Liver (tissue), 3 donors: Measurements from ENCODE around the gene CCDC85A.

ENCODE experiments used
- ATF3 ChIP-seq: IDR thresholded peaks from 2 replicates; pipeline ENCODE4 v1.6.1; 2016; ENCODE audit warnings: antibody characterized with exemption
- CTCF ChIP-seq: fragments of 150-350 bp; IDR thresholded peaks from 2 replicates; pipeline ENCODE4 v1.5.1; 2017; ENCODE audit warnings: improper control_type of control experiment, low read depth, low read length; ENCODE audit not compliant: missing input control
- FOXA1 ChIP-seq: IDR thresholded peaks from 2 replicates; pipeline ENCODE4 v1.6.1; 2016; ENCODE audit warnings: antibody characterized with exemption
- GABPA ChIP-seq, 2 donors: IDR thresholded peaks in 1 of 2; conservative IDR thresholded peaks in 1 of 2; 2 replicates each; pipeline ENCODE4 v1.6.1; 2016; ENCODE audit warnings: antibody characterized with exemption in 2 of 2, mild to moderate bottlenecking in 1 of 2, moderate library complexity in 1 of 2
- HNF4G ChIP-seq: IDR thresholded peaks from 2 replicates; pipeline ENCODE4 v1.6.1; 2016; ENCODE audit warnings: antibody characterized with exemption
- MAX ChIP-seq: IDR thresholded peaks from 2 replicates; pipeline ENCODE4 v1.6.1; 2016; ENCODE audit warnings: antibody characterized with exemption
- RAD21 ChIP-seq, 2 donors: IDR thresholded peaks; 2 replicates each; pipeline ENCODE4 v1.6.1; 2016; ENCODE audit warnings: antibody characterized with exemption in 2 of 2, mild to moderate bottlenecking in 2 of 2
- RXRA ChIP-seq, 2 donors: IDR thresholded peaks; 2 replicates each; pipeline ENCODE4 v1.6.1; 2017 to 2018; ENCODE audit warnings: antibody characterized with exemption in 2 of 2, mild to moderate bottlenecking in 1 of 2
- SP1 ChIP-seq: IDR thresholded peaks from 2 replicates; pipeline ENCODE4 v1.6.1; 2018; ENCODE audit warnings: antibody characterized with exemption, mild to moderate bottlenecking
- TAF1 ChIP-seq: conservative IDR thresholded peaks from 2 replicates; pipeline ENCODE4 v1.6.1; 2016; ENCODE audit warnings: antibody characterized with exemption, mild to moderate bottlenecking
- YY1 ChIP-seq: IDR thresholded peaks from 2 replicates; pipeline ENCODE4 v1.6.1; 2016; ENCODE audit warnings: antibody characterized with exemption, mild to moderate bottlenecking
- donor health status: healthy.
- donor health status: healthy.

GRCh38 chr2:56286936-56287335, 103.1 kb downstream of the CCDC85A start:
- no peak for TF ChIP-seq CTCF
- no peak for TF ChIP-seq SP1
- TF ChIP-seq GABPA (IDR thresholded peaks at IDR 0.05 in 1 of 2, conservative IDR thresholded peaks at IDR 0.05 in 1 of 2), result no peak
- TF ChIP-seq YY1, result no peak
- TF ChIP-seq RXRA (IDR thresholded peaks at IDR 0.05), result no peak
- TF ChIP-seq FOXA1, result no peak
- no peak for TF ChIP-seq ATF3
- no peak for TF ChIP-seq RAD21 (IDR thresholded peaks at IDR 0.05)
- no peak for TF ChIP-seq MAX
- TF ChIP-seq HNF4G, result no peak
- TF ChIP-seq TAF1, result no peak
